ENCODE data around the gene CCL7.

The CCL7 gene

GRCh38 chr17:34303606-34304005 is 33.6 kb downstream of the CCL7 start:
- no peak for ATAC-seq
- TF ChIP-seq ARNTL (CRISPR knock-in tag; IDR thresholded peaks at IDR 0.05; ENCODE audit: borderline replicate concordance, low read depth) (no peak), ESRRG (CRISPR knock-in tag; IDR thresholded peaks at IDR 0.05) (no peak), OSR1 (CRISPR knock-in tag; IDR thresholded peaks at IDR 0.05) (no peak), RARB (CRISPR knock-in tag; IDR thresholded peaks at IDR 0.05) (no peak), ZNF565 (CRISPR knock-in tag; conservative IDR thresholded peaks at IDR 0.05; ENCODE audit: low read depth) (no peak), BACH2 (CRISPR knock-in tag; IDR thresholded peaks at IDR 0.05; ENCODE audit: borderline replicate concordance) (no peak), PATZ1 (CRISPR knock-in tag; IDR thresholded peaks at IDR 0.05; ENCODE audit: borderline replicate concordance) (no peak)
- TF ChIP-seq, protein P1, sequence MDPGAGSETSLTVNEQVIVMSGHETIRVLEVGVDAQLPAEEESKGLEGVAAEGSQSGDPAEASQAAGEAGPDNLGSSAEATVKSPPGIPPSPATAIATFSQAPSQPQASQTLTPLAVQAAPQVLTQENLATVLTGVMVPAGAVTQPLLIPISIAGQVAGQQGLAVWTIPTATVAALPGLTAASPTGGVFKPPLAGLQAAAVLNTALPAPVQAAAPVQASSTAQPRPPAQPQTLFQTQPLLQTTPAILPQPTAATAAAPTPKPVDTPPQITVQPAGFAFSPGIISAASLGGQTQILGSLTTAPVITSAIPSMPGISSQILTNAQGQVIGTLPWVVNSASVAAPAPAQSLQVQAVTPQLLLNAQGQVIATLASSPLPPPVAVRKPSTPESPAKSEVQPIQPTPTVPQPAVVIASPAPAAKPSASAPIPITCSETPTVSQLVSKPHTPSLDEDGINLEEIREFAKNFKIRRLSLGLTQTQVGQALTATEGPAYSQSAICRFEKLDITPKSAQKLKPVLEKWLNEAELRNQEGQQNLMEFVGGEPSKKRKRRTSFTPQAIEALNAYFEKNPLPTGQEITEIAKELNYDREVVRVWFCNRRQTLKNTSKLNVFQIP (CRISPR knock-in tag; IDR thresholded peaks at IDR 0.05; ENCODE audit: borderline replicate concordance, low read depth) = no peak

- no peak for TF ChIP-seq TSHZ2 (CRISPR knock-in tag; IDR thresholded peaks at IDR 0.05)
- no peak for TF ChIP-seq TOX (CRISPR knock-in tag; IDR thresholded peaks at IDR 0.05; ENCODE audit: borderline replicate concordance)
- TF ChIP-seq TCF4 (CRISPR knock-in tag; IDR thresholded peaks at IDR 0.05; ENCODE audit: borderline replicate concordance) = no peak
- TF ChIP-seq ZC3H10 (CRISPR knock-in tag; IDR thresholded peaks at IDR 0.05) = no peak
- TF ChIP-seq ZFP3 (CRISPR knock-in tag; IDR thresholded peaks at IDR 0.05) = no peak
- no peak for TF ChIP-seq ZNF8 (CRISPR knock-in tag; IDR thresholded peaks at IDR 0.05)
- TF ChIP-seq ZFP30 (CRISPR knock-in tag; IDR thresholded peaks at IDR 0.05) = no peak
- TF ChIP-seq OSR1 (CRISPR knock-in tag; IDR thresholded peaks at IDR 0.05) = no peak
- TF ChIP-seq ZNF70 (CRISPR knock-in tag; IDR thresholded peaks at IDR 0.05) = no peak
- TF ChIP-seq ISL1 (CRISPR knock-in tag; IDR thresholded peaks at IDR 0.05) = no peak
- no peak for TF ChIP-seq CSDC2 (CRISPR knock-in tag; IDR thresholded peaks at IDR 0.05)
- TF ChIP-seq CSRNP3 (CRISPR knock-in tag; IDR thresholded peaks at IDR 0.05) = no peak
- no peak for ATAC-seq
These were observed 35.0 kb downstream of the CCL7 start for GRCh38 chr17:34305061-34305460.

GRCh38 chr17:34305606-34306005 is 35.6 kb downstream of the CCL7 start:
- no peak for TF ChIP-seq SNAI2 (CRISPR knock-in tag; IDR thresholded peaks at IDR 0.05)
- TF ChIP-seq OSR1 (CRISPR knock-in tag; IDR thresholded peaks at IDR 0.05) = no peak
- TF ChIP-seq BACH2 (CRISPR knock-in tag; IDR thresholded peaks at IDR 0.05; ENCODE audit: borderline replicate concordance) = no peak
- TF ChIP-seq ARNTL (CRISPR knock-in tag; IDR thresholded peaks at IDR 0.05; ENCODE audit: borderline replicate concordance, low read depth) = no peak
- TF ChIP-seq ZNF565 (CRISPR knock-in tag; conservative IDR thresholded peaks at IDR 0.05; ENCODE audit: low read depth) = no peak
- TF ChIP-seq ZNF8 (CRISPR knock-in tag; IDR thresholded peaks at IDR 0.05) = no peak
- no peak for TF ChIP-seq PPARA (CRISPR knock-in tag; IDR thresholded peaks at IDR 0.05; ENCODE audit: borderline replicate concordance)
- TF ChIP-seq CSDC2 (CRISPR knock-in tag; IDR thresholded peaks at IDR 0.05) = no peak
- no peak for TF ChIP-seq ZFP30 (CRISPR knock-in tag; IDR thresholded peaks at IDR 0.05)
- TF ChIP-seq ZNF70 (CRISPR knock-in tag; IDR thresholded peaks at IDR 0.05) = no peak
- TF ChIP-seq, protein P1 (CRISPR knock-in tag; IDR thresholded peaks at IDR 0.05; ENCODE audit: borderline replicate concordance, low read depth) = no peak
- TF ChIP-seq ESRRG (CRISPR knock-in tag; IDR thresholded peaks at IDR 0.05) = no peak
- no peak for ATAC-seq

Measured in SK-N-SH treated with all-trans-retinoic acid at 6 μM for 48 hours (cell line).